Activated gamma-delta T cell (primary cell): Measurements from ENCODE around the gene PDS5B.

ENCODE experiments used
- DNase-seq: peaks from one replicate; lab custom pipeline; 2025; lab: John Stamatoyannopoulos, UW

Gene PDS5B

DNA sequence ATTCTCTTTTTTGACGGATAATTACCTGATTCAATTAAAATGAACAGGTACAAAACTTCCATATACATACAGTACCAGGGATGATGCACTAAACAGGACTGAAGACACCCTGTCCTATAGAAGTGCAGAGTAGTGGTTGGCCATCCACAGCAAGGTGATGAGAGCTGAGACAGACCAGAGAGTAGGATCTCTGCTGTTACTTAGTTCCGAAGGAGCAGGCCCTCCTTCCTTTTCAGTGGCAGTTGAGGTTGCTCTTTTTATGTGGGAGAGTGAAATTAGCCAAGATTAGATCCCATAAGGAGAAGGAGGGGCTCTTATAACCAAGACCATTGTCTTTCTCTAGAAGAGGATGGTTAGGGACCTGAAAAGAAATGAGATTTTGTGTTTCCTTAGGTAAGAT lies 4.0 kb downstream of the PDS5B start:
- no peak for DNase-seq

DNA sequence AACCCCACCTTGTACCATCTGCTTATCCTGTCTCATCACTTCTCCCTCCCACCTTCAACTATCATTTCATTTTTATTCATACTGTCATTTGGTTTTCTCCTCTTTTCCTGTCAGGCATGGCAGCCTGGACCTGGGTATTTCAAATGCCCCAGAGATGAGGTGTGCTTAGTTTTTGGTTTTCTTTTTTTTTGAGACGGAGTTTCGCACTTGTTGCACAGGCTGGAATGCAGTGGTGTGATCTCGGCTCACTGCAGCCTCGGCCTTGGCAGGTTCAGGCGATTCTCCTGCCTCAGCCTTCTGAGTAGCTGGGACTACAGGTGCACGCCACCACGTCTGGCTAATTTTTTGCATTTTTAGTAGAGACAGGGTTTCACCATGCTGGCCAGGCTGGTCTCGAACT lies 5.8 kb downstream of the PDS5B start:
- DNase-seq: no peak

GRCh38 chr13:32594157-32594738 lies 8.0 kb downstream of the PDS5B start:
- no peak for DNase-seq

DNA sequence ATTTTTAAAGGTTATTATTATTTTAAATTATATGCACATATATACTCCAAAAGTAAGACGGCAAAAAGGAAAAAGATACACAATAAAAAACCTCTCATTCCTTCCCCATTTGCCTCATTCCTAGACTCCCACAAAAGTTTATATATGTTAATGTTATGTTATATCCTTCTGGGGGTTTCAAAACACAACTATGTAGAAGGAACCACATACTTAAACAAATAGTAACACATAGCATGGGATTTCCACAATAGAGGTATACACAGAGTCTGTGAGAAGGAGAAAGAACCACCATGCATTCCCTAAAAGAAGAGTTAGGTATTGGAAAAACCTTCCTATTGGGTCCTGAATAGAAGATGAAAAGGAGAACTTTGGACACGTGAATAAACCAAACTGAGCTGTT lies 9.1 kb downstream of the PDS5B start:
- DNase-seq: no peak

DNA sequence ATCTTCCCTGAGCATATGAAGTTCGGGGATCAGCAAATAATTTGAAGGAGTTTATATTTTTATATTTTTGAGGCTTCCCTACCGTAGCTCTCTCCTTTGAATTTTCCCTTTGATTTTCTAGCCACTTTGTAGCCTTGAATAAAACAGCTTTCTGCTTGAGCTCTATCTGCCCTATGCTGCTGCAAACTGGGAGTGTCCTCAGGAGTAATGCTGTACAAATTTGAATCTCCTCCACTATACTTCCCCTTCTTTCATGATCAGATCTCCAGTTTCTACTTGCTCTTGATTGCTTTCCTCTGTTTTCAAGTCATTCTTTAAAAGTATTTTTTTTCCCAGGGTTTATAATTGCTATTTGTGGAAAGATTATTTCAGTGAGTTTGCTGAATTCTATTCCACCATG lies 14.6 kb downstream of the PDS5B start:
- DNase-seq: no peak

DNA sequence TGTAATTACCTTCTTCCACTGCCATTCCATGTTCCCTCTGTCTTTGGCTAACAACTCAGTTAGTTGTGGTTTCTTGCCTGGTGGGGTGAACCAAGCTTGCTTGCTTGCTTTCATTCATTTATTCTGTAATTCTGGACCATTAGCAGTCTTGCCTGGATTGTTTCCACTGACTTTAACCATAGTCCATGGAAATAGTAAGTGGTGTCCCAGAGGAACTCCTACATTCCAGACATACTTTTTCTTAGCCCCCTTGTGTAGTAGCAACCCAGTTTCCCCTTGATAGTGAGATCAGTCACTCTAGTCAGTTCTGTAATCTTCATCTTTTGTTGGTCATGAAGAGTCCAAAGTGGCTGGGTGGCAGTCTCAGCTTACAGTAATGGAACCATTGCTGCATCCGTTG lies 23.2 kb downstream of the PDS5B start:
- DNase-seq: no peak

DNA sequence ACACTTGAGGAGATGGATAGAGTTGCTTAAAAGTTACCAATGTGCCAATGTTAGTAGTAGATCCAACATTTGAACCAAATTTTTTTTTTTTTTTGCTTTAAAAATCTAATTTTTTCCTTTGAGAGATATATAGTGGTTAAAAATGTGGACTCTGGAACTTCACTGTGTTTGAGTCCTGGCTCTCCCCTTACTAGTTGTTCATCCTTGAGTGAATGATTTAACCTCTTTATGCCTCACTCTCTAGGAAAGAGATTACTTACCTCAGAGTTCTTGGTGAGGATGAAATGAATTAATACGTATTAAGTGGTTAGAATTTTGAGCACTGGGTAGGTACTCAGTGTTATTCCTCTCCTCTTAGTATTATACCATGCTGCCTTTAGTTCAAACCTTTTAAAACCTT lies 24.3 kb downstream of the PDS5B start:
- no peak for DNase-seq

DNA sequence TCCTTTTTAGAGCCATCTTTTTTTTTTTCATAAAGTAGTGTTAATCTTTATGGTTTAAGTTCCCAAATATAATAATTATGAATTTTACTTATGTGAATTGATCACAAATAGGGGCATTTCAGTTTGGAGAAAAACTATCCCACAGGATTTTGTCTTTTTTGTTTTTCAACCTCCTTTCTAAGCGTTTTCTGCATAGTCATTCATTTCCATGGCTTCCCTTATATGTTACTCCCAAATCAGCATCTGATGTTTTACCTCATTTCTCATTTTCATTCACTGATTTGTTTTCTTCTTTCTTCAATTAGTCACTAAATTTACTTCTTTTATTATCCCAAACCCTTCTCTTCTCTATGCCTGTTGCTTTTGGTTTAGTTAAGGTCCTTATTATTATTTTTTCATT lies 24.7 kb downstream of the PDS5B start:
- no peak for DNase-seq

DNA sequence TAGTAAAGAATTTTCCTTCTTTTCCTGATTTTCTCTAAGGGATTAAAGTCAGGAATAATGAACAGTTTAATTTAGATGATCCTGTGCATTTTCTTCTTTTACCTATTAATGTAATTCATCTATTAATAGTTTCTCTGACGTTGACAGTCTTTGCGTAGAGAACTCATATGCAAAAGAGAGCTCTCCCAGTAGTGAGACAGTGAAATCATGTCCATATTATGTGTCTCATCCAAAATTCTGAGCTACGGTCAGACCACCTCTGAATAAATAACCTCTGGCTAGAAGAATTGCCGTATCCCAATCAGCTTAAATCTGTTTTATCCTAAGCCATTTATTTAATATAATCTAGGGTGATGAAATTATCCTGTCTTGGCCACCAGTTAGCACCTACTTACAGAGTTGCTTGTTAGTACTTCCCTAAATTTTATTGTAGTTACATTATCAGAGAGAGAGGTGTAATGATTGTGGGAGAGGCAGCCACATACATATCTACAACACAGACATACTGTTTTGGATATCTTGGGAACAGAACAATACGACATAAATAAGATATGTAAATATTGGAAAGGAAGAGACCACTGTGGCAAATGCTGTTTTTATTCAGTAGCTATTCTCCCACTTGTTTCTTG lies 30.7 kb downstream of the PDS5B start:
- DNase-seq: no peak

- no peak for DNase-seq
Measured at GRCh38 chr13:32622827-32623226, 36.6 kb downstream of the PDS5B start.

- DNase-seq: no peak
Measured at GRCh38 chr13:32624441-32624840, 38.2 kb downstream of the PDS5B start.

DNA sequence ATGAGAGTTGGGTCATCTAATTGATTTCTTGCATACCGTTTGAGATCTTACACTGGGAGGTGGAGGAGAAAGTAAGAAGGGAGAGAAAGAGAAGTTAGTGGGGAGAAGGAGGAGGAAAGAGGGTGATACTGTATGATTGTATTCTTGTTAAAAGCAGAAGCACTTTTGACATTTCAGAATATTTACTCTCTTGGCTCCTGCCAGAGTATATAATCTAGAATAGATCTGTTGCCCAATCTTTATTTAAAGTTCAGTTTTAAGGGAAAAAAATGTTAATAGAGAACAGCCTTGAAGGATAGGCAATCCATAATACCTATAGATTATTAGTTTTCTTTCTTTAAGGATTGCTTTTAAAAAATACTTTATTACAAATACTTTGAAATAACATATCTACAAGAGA lies 41.5 kb downstream of the PDS5B start:
- no peak for DNase-seq

- no peak for DNase-seq
Measured at GRCh38 chr13:32629313-32629712, 43.1 kb downstream of the PDS5B start.

DNA sequence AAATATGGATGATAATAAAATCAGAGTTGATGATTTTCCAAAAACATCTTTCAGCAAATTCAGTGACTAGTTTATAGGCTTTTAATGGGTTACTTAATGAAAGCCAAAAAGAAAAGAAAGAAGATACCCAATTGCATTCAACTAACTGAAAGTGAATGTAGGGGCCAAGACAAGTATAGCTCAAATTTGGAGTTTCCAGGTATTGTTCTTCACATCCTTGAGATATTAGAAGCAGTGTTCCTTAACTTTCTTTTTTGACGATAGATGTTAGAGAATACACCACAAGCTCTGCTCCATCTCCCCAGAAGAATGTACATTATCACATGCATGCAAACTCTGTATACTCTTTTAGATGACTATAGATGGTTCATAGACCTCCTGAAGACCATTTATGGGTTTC lies 43.6 kb downstream of the PDS5B start:
- no peak for DNase-seq

GRCh38 chr13:32632343-32632909 lies 46.2 kb downstream of the PDS5B start:
- no peak for DNase-seq

GRCh38 chr13:32636711-32637110 lies 50.5 kb downstream of the PDS5B start:
- no peak for DNase-seq

- DNase-seq: no peak
Measured at GRCh38 chr13:32638739-32639138, 52.5 kb downstream of the PDS5B start.

DNA sequence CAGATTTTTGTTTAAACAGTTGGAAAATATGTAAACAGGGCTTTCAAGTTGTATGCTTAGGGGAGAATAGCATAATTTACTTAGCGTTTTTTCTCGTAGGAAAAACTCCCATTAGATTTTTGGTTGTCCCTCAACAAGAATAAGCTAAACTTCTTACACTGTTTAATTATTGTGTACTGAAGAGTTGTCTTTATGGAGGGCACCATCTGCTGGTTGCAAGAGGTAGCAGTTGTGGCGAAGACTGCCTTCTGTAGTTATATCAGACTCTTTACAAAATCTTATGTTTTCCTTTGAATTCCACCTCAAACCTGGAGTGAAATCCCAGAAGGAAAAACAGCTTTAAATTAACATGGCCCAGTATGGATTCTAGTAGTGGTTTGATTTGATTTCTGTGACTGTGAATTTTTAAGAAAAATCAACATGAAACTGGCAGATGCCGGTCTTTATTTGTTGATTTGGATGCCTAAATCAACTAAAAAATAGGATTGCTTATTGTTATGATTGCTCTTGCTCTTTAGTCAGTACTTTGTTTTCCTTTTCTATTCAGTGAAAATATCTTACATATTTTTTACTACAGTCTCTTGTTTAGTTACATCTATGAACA lies 53.4 kb downstream of the PDS5B start:
- no peak for DNase-seq

DNA sequence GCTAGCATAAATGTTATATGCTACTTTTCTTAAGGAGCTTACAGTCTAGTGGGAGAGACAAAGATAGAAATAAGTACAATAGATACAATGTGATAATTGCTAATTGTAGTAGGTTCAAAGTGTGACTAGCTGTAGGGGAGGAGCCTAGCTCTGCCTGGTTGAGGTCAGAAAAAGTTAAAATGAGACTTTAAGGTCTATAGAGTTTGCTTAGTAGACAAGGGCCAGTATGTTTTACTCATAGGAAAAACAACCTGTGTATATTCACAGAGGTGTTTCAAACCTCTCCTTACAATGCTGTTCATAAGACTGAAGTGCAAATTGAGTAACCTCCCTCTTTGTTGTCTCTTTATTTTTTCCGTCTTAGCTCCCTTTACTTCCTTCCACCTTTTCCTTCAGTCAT lies 56.1 kb downstream of the PDS5B start:
- DNase-seq: no peak

- no peak for DNase-seq
Measured at GRCh38 chr13:32642858-32643257, 56.6 kb downstream of the PDS5B start.

GRCh38 chr13:32645854-32646253 lies 59.6 kb downstream of the PDS5B start:
- no peak for DNase-seq

DNA sequence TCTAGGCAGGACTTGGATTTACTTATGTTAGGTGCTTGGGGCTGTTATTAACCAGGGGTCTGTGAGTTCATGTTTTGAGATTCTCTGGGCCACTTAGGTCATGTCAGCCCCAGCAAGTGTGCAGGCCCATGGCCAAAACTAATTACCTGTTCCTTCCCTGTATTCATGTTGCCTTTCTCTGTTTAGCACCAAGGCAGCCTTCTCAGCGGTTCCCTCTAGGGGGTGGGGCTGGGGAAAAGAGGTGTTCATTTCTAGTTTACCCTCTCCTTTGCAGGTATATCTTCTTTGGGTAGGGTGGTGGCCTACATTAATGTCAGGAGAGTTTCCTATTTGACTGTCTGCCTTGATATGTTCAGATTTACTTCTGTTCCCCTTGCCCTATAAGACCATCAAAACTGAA lies 61.7 kb downstream of the PDS5B start:
- DNase-seq: no peak

- DNase-seq: no peak
Measured at GRCh38 chr13:32650705-32651311, 64.6 kb downstream of the PDS5B start.
